SK-N-SH (cell line): Measurements from ENCODE around the gene WDCP. TPM values are rescaled to one million over a fixed set of nuclear protein-coding genes. Genes with fewer than 3 reads are reported as not detected.

Experiments used
- CTCF ChIA-PET: fragments of 300-600, 350-600 bp; formaldehyde crosslinking; extraction: SDS; loops from one replicate; lab custom pipeline; 2021; lab: Yijun Ruan, JAX
- POLR2A ChIA-PET: fragments of 350-600 bp; sonication (Branson Sonifier 250); formaldehyde crosslinking; extraction: SDS; loops from one replicate; lab custom pipeline; 2020; ENCODE audit warnings: antibody characterized with exemption, inconsistent platforms; lab: Yijun Ruan, JAX
- DNase-seq: peaks from one replicate; pipeline ENCODE4 v3.0.0; 2012
- H2AFZ ChIP-seq: fragments of 200-600 bp; sonication (generic); 2 replicates; pipeline ENCODE4 v1.8.1; 2016; ENCODE audit warnings: antibody characterized with exemption, mild to moderate bottlenecking, low read depth
- H3F3A ChIP-seq: fragments of 200-600 bp; sonication (generic); replicated peaks from 2 replicates; pipeline ENCODE3; 2016; ENCODE audit warnings: antibody characterized with exemption, mild to moderate bottlenecking; ENCODE audit not compliant: insufficient read depth
- H3K27ac ChIP-seq, 2 experiments: fragments of 200-500 bp in 1 of 2; fragments of 200-600 bp in 1 of 2; sonication (Bioruptor generic) in 1 of 2; sonication (generic), shearing (Covaris generic) in 1 of 2; 2 replicates each; pipeline versions ENCODE4 v1.5.1 to v1.6.1; 2014 to 2016; ENCODE audit warnings: low read depth in 2 of 2, inconsistent platforms in 1 of 2, low read length in 1 of 2, mild to moderate bottlenecking in 1 of 2, mixed read lengths in 1 of 2
- H3K27me3 ChIP-seq: fragments of 200-600 bp; sonication (generic), shearing (Covaris generic); 2 replicates; pipeline ENCODE4 v1.6.1; 2016; ENCODE audit warnings: mixed run types; ENCODE audit not compliant: insufficient read depth
- H3K36me3 ChIP-seq, 2 experiments: fragments of 200-500 bp in 1 of 2; fragments of 200-600 bp in 1 of 2; sonication (Bioruptor generic) in 1 of 2; sonication (generic) in 1 of 2; replicated peaks in 1 of 2; 2 replicates each; pipeline versions ENCODE3 to v1.5.1; 2014 to 2016; ENCODE audit warnings: low read length in 1 of 2, mild to moderate bottlenecking in 1 of 2; ENCODE audit not compliant: insufficient read depth in 2 of 2, control insufficient read depth in 1 of 2
- H3K4me1 ChIP-seq, 2 experiments: fragments of 200-500 bp in 1 of 2; fragments of 200-600 bp in 1 of 2; sonication (Bioruptor generic) in 1 of 2; sonication (generic), shearing (Covaris generic) in 1 of 2; 2 replicates each; pipeline versions ENCODE4 v1.5.1 to v1.6.1; 2014 to 2016; ENCODE audit warnings: low read depth in 1 of 2, low read length in 1 of 2, mixed run types in 1 of 2; ENCODE audit not compliant: insufficient read depth in 2 of 2, control insufficient read depth in 1 of 2
- H3K4me2 ChIP-seq: fragments of 200-600 bp; sonication (generic), shearing (Covaris generic); 2 replicates; pipeline ENCODE4 v1.6.1; 2017; ENCODE audit warnings: mixed run types
- H3K4me3 ChIP-seq, 2 experiments: fragments of 200-500 bp in 1 of 2; fragments of 200-600 bp in 1 of 2; sonication (Bioruptor generic) in 1 of 2; sonication (generic), shearing (Covaris generic) in 1 of 2; 2 replicates each; pipeline versions ENCODE4 v1.5.1 to v1.8.1; 2014 to 2016; ENCODE audit warnings: low read depth in 2 of 2, inconsistent platforms in 1 of 2, low read length in 1 of 2, mild to moderate bottlenecking in 1 of 2, mixed read lengths in 1 of 2, moderate library complexity in 1 of 2
- H3K79me2 ChIP-seq: fragments of 200-600 bp; sonication (generic); 2 replicates; pipeline ENCODE4 v1.8.1; 2017; ENCODE audit warnings: mild to moderate bottlenecking; ENCODE audit not compliant: insufficient read depth
- H3K9ac ChIP-seq: fragments of 200-600 bp; sonication (generic); 2 replicates; pipeline ENCODE4 v1.6.1; 2017; ENCODE audit warnings: mixed run types
- H3K9me2 ChIP-seq: fragments of 200-600 bp; sonication (generic); 2 replicates; pipeline ENCODE4 v1.6.1; 2017; ENCODE audit warnings: mixed run types
- H3K9me3 ChIP-seq: fragments of 200-600 bp; sonication (generic); 2 replicates; pipeline ENCODE4 v1.6.1; 2017; ENCODE audit warnings: mixed run types, mild to moderate bottlenecking, moderate library complexity
- H4K20me1 ChIP-seq: fragments of 200-600 bp; sonication (generic); 2 replicates; pipeline ENCODE4 v1.6.1; 2017; ENCODE audit warnings: mild to moderate bottlenecking, mixed run types; ENCODE audit not compliant: insufficient read depth
- CTCF ChIP-seq: fragments of 200-600 bp; sonication (generic); IDR thresholded peaks from 2 replicates; pipeline ENCODE4 v1.6.1; 2017; ENCODE audit warnings: antibody characterized with exemption, mild to moderate bottlenecking, moderate library complexity
- ELF1 ChIP-seq: IDR thresholded peaks from 2 replicates; pipeline ENCODE4 v1.4.0; 2012
- FOXJ3 ChIP-seq: sonication (generic); formaldehyde crosslinking; IDR thresholded peaks from 2 replicates; pipeline ENCODE4 v1.5.1; 2020; ENCODE audit warnings: mild to moderate bottlenecking, missing genetic modification reagents
- FOXM1 ChIP-seq: IDR thresholded peaks from 2 replicates; pipeline ENCODE4 v1.4.0; 2012; ENCODE audit warnings: low read depth, mild to moderate bottlenecking
- GATA2 ChIP-seq: sonication (generic); formaldehyde crosslinking; IDR thresholded peaks from 2 replicates; pipeline ENCODE4 v1.5.0; 2020; ENCODE audit warnings: mild to moderate bottlenecking, missing genetic modification reagents
- IRF3 ChIP-seq: fragments of 150-350 bp; IDR thresholded peaks from 2 replicates; pipeline ENCODE4 v1.6.1; 2016; ENCODE audit warnings: mild to moderate bottlenecking, low read depth, low read length
- MAX ChIP-seq: IDR thresholded peaks from 2 replicates; pipeline ENCODE4 v1.4.0; 2012; ENCODE audit warnings: low read depth
- MXI1 ChIP-seq: IDR thresholded peaks from 2 replicates; pipeline ENCODE4 v1.6.1; 2012; ENCODE audit warnings: mild to moderate bottlenecking, low read depth, low read length, improper control_type of control experiment
- NFIC ChIP-seq: IDR thresholded peaks from 2 replicates; pipeline ENCODE4 v1.4.0; 2012; ENCODE audit warnings: borderline replicate concordance
- NRF1 ChIP-seq: IDR thresholded peaks from 2 replicates; pipeline ENCODE4 v1.6.1; 2012; ENCODE audit warnings: low read depth, mild to moderate bottlenecking, low read length
- PBX3 ChIP-seq: IDR thresholded peaks from 2 replicates; pipeline ENCODE4; 2012
- REST ChIP-seq: IDR thresholded peaks from 2 replicates; pipeline ENCODE4 v1.6.1; 2012; ENCODE audit warnings: mild to moderate bottlenecking, low read depth, low read length, moderate library complexity
- RFX5 ChIP-seq: IDR thresholded peaks from 2 replicates; pipeline ENCODE4 v1.6.1; 2012; ENCODE audit warnings: mild to moderate bottlenecking, improper control_type of control experiment, low read length
- SIN3A ChIP-seq: IDR thresholded peaks from 2 replicates; pipeline ENCODE4 v1.6.1; 2012; ENCODE audit warnings: low read depth, mild to moderate bottlenecking, low read length, moderate library complexity, borderline replicate concordance
- SMC3 ChIP-seq: IDR thresholded peaks from 2 replicates; pipeline ENCODE4 v1.6.1; 2012; ENCODE audit warnings: low read depth, low read length, improper control_type of control experiment
- TAF1 ChIP-seq: IDR thresholded peaks from 2 replicates; pipeline ENCODE4 v1.6.1; 2012; ENCODE audit warnings: low read depth, mild to moderate bottlenecking, low read length, moderate library complexity, borderline replicate concordance
- TEAD4 ChIP-seq: IDR thresholded peaks from 2 replicates; pipeline ENCODE4 v1.4.0; 2012; ENCODE audit warnings: mild to moderate bottlenecking, borderline replicate concordance; ENCODE audit not compliant: insufficient read depth
- USF1 ChIP-seq: IDR thresholded peaks from 2 replicates; pipeline ENCODE4 v1.4.0; 2012; ENCODE audit warnings: low read depth, borderline replicate concordance
- YY1 ChIP-seq: IDR thresholded peaks from 2 replicates; pipeline ENCODE4 v1.4.0; 2012; ENCODE audit warnings: low read depth, mild to moderate bottlenecking
- ZBTB33 ChIP-seq: IDR thresholded peaks from 2 replicates; pipeline ENCODE4 v1.4.0; 2012; ENCODE audit warnings: low read depth, borderline replicate concordance
- WGBS: methylation state at CpG from one replicate; pipeline ENCODE4 v1.1.6; 2017; ENCODE audit warnings: low lambda C conversion rate; 5-methylcytosine and 5-hydroxymethylcytosine counted together
- polyA plus RNA-seq, 3 experiments: library from polyadenylated mRNA; depleted of rRNA; stranded (reverse); fragments of >200 nt; gene quantifications; 2 replicates each; pipeline ENCODE4 v1.2.3, GENCODE V29; 2012

The WDCP gene
- polyA plus RNA-seq (2012; rRNA removed), result 7.1 and 11.9 TPM in 2 replicates
- 7.2 and 8.2 TPM in 2 replicates for polyA plus RNA-seq (2012; cell fraction: cytosol; rRNA removed)
- 11.9 and 20.3 TPM in 2 replicates for polyA plus RNA-seq (2012; cell fraction: nucleus; rRNA removed)

GRCh38 chr2:24046930-24047702 is at the start of gene WDCP:
Gene WDCP (minus strand): TSS chr2:24047391. CDS start chr2:24039494, 7,897 bp downstream.
- Histone ChIP-seq H3K27me3 (no peaks in the 10 kb centered on the region), H3K79me2 (peaks cover 49% of the 10 kb centered on the region), H3K27ac (peak within 1 kb of the TSS; percentile 54 to 74; a peak in 3 of 4 replicates), H3F3A (peaks cover 15% of the 10 kb centered on the region), H3K36me3 (no peaks in the 10 kb centered on the region), H4K20me1 (no peaks in the 10 kb centered on the region), H3K9me3 (no peaks in the 10 kb centered on the region), H3K4me3 (peak within 1 kb of the TSS; percentile 75 to 89), H3K9ac (peak within 1 kb of the TSS; percentile 75), H3K9me2 (no peaks in the 10 kb centered on the region), H2AFZ (peak within 1 kb of the TSS; percentile 90), H3K4me2 (peak within 1 kb of the TSS; percentile 71), H3K4me1 (peaks cover 3 to 16% of the 10 kb centered on the region in 2 experiments; a peak in 2 of 4 replicates)
- under 1% methylated on average over 38 of the region's 38 CpGs for WGBS
- ChIA-PET CTCF (interaction anchor here (0.6 to 5.1 kb wide), 6 partner anchors 14 to 351 kb away, joined by 3 to 38 read pairs (median 6); partner anchors contain the start of genes ATAD2B and TP53I3), POLR2A (interaction anchor here (0.6 to 1.7 kb wide), 12 partner anchors 11 to 940 kb away, joined by 3 to 16 read pairs (median 4); partner anchors contain the start of genes ATAD2B, SF3B6, TP53I3 and UBXN2A)
- peak; percentile 93 for DNase-seq
- TF ChIP-seq SMC3 (no peak), GATA2 (no peak), TEAD4 (no peak), CTCF (no peak), NRF1 (no peak), NFIC (no peak), PBX3 (peak; percentile 86), RFX5 (no peak), MXI1 (peak; percentile 99), IRF3 (peak; percentile 91), SIN3A (peak; percentile 73), TAF1 (peak; percentile 93), MAX (peak; percentile 57), FOXM1 (no peak), FOXJ3 (CRISPR knock-in tag) (no peak), REST (peak; percentile 63; the same call in 1 of the 2 replicates), YY1 (0 out of 2 replicates have a peak, but pooled peaks have one; percentile 28), ELF1 (peak; percentile 69), USF1 (no peak), ZBTB33 (no peak)
